HepG2 (cell line): ENCODE results near the gene CACTIN. TPM values are rescaled to one million over a fixed set of nuclear protein-coding genes. Genes with fewer than 3 reads are reported as not detected.
A peak's percentile ranks its signal among the peaks of the same experiment; 100 is the strongest.

Experiments used
- ARHGAP35 ChIP-seq: sonication (generic); formaldehyde crosslinking; IDR thresholded peaks from 2 replicates; pipeline ENCODE4 v1.9.0; 2022; ENCODE audit warnings: mild to moderate bottlenecking, inconsistent platforms, moderate library complexity, missing genetic modification reagents, borderline replicate concordance
- DPF2 ChIP-seq: sonication (generic); formaldehyde crosslinking; IDR thresholded peaks from 2 replicates; pipeline ENCODE4 v1.4.0; 2020; ENCODE audit warnings: mild to moderate bottlenecking, low read depth, missing genetic modification reagents, borderline replicate concordance
- FOXP1 ChIP-seq, 2 experiments: fragments of 450-650 bp in 1 of 2; IDR thresholded peaks; 2 replicates each; pipeline ENCODE4 v1.6.1; 2017 to 2018; ENCODE audit warnings: antibody characterized with exemption in 1 of 2
- MAFG ChIP-seq: sonication (generic); formaldehyde crosslinking; IDR thresholded peaks from 2 replicates; pipeline ENCODE4 v1.5.1; 2020; ENCODE audit warnings: mild to moderate bottlenecking, missing genetic modification reagents
- NCOA5 ChIP-seq: sonication (generic); formaldehyde crosslinking; IDR thresholded peaks from 2 replicates; pipeline ENCODE4 v1.4.0; 2020; ENCODE audit warnings: missing genetic modification reagents
- U2AF2 ChIP-seq: fragments of 200-400 bp; formaldehyde crosslinking; IDR thresholded peaks from 2 replicates; pipeline ENCODE4 v1.6.1; 2017; ENCODE audit warnings: low read depth, mild to moderate bottlenecking, low read length
- ZBTB38 ChIP-seq: sonication (generic); formaldehyde crosslinking; IDR thresholded peaks from 2 replicates; pipeline ENCODE4 v1.5.1; 2020; ENCODE audit warnings: mild to moderate bottlenecking, missing genetic modification reagents
- ZNF230 ChIP-seq: sonication (generic); formaldehyde crosslinking; IDR thresholded peaks from 2 replicates; pipeline ENCODE4 v1.4.0; 2020; ENCODE audit warnings: mild to moderate bottlenecking, missing genetic modification reagents
- ZNF678 ChIP-seq: sonication (generic); formaldehyde crosslinking; IDR thresholded peaks from 2 replicates; pipeline ENCODE4 v1.4.0; 2020; ENCODE audit warnings: mild to moderate bottlenecking, missing genetic modification reagents
- polyA plus RNA-seq, 8 experiments: library from polyadenylated mRNA; depleted of rRNA in 3 of 8; stranded (reverse) in 7 of 8; unstranded in 1 of 8; fragments of >200 nt; fragmentation: Illumina TruSeq in 4 of 8; extraction: Trizol in 4 of 8; gene quantifications; 2 replicates each; pipeline versions ENCODE4 v1.2.1 to v1.2.3, GENCODE V29; 2011 to 2016; ENCODE audit warnings: low read depth in 4 of 8, missing spikeins in 1 of 8, mixed read lengths in 1 of 8; ENCODE audit not compliant: insufficient read depth in 1 of 8
- total RNA-seq, 5 experiments: library from RNA; depleted of rRNA; stranded (reverse); fragments of >200 nt; fragmentation: Illumina TruSeq; extraction: Trizol; gene quantifications; 2 replicates each; pipeline ENCODE4 v1.2.3, GENCODE V29; 2016; ENCODE audit warnings: low read depth in 1 of 5
- TF ChIP-seq, protein P1 (sequence below): sonication (generic); formaldehyde crosslinking; IDR thresholded peaks from 2 replicates; pipeline ENCODE4 v1.5.1; 2020; ENCODE audit warnings: missing genetic modification reagents, mild to moderate bottlenecking, borderline replicate concordance
- TF ChIP-seq, protein P2 (sequence below): sonication (generic); formaldehyde crosslinking; IDR thresholded peaks from 2 replicates; pipeline ENCODE4 v1.4.0; 2020; ENCODE audit warnings: missing genetic modification reagents, borderline replicate concordance
- TF ChIP-seq, protein P3 (sequence below): sonication (generic); formaldehyde crosslinking; conservative IDR thresholded peaks from 2 replicates; pipeline ENCODE4 v1.8.0; 2022; ENCODE audit warnings: missing genetic modification reagents
- TF ChIP-seq, protein P4 (sequence below): sonication (generic); formaldehyde crosslinking; IDR thresholded peaks from 2 replicates; pipeline ENCODE4 v1.5.0; 2020; ENCODE audit warnings: missing genetic modification reagents, mild to moderate bottlenecking, borderline replicate concordance
- TF ChIP-seq, protein P5 (sequence below): sonication (generic); formaldehyde crosslinking; IDR thresholded peaks from 2 replicates; pipeline ENCODE4 v1.4.0; 2020; ENCODE audit warnings: missing genetic modification reagents
- TF ChIP-seq, protein P6 (sequence below): sonication (generic); formaldehyde crosslinking; IDR thresholded peaks from 2 replicates; pipeline ENCODE4 v1.4.0; 2020; ENCODE audit warnings: missing genetic modification reagents; ENCODE audit errors: not compliant biosample characterization

CACTIN gene
- total and polyA plus RNA-seq, 2 of the 13 experiments (the other 11 are each of a cell fraction or from before 2014, with no cell fraction given): 10.0 to 16.6 TPM

DNA sequence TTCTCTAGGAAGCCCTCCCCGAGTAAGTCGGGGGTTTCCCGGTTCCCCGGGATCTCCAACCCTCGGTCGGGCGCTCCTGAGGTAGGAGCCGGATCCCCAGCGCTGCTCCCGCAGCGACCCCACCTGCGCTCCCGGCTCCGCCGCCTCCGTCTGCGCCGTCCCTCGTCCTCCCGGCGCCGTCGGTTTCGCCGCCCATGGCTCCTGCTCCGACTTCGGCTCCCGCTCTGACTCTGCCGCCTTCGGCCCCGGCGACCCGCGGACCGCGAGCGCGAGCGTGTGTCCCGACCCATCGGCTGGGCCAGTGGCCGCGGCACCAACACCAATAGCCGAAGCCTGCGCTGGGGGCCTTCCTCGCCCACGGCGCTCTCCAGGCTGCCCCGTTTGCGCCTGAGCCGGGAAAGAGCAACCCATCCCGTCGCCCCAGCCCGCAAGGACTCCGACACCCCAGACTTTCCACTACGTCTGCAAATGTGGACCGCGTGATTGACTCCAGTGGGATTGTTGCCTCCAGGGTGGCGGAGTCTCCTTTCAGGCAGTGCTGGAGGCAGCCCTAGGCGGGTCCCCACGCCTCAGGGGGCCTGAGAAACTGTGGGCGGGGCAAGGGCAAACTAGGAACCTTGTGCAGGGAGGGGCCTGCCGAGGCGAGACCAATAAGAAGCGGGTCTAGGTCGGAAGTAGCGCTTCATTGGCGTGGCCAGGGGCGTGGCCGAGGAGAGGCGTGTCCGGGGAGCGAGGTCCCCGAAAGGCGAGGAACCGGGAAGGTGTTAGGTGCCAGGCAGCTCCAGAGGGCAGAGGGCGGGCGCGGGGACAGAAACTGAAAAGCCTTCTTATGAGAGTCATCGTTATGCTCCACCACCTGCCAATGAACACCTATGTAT, at the start of gene CACTIN (continued):
- no peak for TF ChIP-seq MAFG (CRISPR knock-in tag)
- no peak; the same call in 1 of the 2 replicates for TF ChIP-seq ARHGAP35 (CRISPR knock-in tag)
- TF ChIP-seq ZNF678 (CRISPR knock-in tag): no peak
- TF ChIP-seq, protein P1, sequence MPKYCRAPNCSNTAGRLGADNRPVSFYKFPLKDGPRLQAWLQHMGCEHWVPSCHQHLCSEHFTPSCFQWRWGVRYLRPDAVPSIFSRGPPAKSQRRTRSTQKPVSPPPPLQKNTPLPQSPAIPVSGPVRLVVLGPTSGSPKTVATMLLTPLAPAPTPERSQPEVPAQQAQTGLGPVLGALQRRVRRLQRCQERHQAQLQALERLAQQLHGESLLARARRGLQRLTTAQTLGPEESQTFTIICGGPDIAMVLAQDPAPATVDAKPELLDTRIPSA (CRISPR knock-in tag): peak; percentile 91; the same call in 1 of the 2 replicates
- TF ChIP-seq NCOA5 (CRISPR knock-in tag): no peak
- TF ChIP-seq, protein P2, sequence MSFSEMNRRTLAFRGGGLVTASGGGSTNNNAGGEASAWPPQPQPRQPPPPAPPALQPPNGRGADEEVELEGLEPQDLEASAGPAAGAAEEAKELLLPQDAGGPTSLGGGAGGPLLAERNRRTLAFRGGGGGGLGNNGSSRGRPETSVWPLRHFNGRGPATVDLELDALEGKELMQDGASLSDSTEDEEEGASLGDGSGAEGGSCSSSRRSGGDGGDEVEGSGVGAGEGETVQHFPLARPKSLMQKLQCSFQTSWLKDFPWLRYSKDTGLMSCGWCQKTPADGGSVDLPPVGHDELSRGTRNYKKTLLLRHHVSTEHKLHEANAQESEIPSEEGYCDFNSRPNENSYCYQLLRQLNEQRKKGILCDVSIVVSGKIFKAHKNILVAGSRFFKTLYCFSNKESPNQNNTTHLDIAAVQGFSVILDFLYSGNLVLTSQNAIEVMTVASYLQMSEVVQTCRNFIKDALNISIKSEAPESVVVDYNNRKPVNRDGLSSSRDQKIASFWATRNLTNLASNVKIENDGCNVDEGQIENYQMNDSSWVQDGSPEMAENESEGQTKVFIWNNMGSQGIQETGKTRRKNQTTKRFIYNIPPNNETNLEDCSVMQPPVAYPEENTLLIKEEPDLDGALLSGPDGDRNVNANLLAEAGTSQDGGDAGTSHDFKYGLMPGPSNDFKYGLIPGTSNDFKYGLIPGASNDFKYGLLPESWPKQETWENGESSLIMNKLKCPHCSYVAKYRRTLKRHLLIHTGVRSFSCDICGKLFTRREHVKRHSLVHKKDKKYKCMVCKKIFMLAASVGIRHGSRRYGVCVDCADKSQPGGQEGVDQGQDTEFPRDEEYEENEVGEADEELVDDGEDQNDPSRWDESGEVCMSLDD (CRISPR knock-in tag): no peak
- TF ChIP-seq, protein P3, sequence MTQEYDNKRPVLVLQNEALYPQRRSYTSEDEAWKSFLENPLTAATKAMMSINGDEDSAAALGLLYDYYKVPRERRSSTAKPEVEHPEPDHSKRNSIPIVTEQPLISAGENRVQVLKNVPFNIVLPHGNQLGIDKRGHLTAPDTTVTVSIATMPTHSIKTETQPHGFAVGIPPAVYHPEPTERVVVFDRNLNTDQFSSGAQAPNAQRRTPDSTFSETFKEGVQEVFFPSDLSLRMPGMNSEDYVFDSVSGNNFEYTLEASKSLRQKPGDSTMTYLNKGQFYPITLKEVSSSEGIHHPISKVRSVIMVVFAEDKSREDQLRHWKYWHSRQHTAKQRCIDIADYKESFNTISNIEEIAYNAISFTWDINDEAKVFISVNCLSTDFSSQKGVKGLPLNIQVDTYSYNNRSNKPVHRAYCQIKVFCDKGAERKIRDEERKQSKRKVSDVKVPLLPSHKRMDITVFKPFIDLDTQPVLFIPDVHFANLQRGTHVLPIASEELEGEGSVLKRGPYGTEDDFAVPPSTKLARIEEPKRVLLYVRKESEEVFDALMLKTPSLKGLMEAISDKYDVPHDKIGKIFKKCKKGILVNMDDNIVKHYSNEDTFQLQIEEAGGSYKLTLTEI (CRISPR knock-in tag): no peak
- TF ChIP-seq ZBTB38 (CRISPR knock-in tag): peak; percentile 61
- TF ChIP-seq, protein P4, sequence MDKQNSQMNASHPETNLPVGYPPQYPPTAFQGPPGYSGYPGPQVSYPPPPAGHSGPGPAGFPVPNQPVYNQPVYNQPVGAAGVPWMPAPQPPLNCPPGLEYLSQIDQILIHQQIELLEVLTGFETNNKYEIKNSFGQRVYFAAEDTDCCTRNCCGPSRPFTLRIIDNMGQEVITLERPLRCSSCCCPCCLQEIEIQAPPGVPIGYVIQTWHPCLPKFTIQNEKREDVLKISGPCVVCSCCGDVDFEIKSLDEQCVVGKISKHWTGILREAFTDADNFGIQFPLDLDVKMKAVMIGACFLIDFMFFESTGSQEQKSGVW (CRISPR knock-in tag): no peak
- TF ChIP-seq DPF2: no peak
- no peak for TF ChIP-seq FOXP1 (IDR thresholded peaks at IDR 0.05)
- no peak for TF ChIP-seq FOXP1 (CRISPR knock-in tag; IDR thresholded peaks at IDR 0.05)
- no peak for TF ChIP-seq U2AF2
- TF ChIP-seq, protein P5, sequence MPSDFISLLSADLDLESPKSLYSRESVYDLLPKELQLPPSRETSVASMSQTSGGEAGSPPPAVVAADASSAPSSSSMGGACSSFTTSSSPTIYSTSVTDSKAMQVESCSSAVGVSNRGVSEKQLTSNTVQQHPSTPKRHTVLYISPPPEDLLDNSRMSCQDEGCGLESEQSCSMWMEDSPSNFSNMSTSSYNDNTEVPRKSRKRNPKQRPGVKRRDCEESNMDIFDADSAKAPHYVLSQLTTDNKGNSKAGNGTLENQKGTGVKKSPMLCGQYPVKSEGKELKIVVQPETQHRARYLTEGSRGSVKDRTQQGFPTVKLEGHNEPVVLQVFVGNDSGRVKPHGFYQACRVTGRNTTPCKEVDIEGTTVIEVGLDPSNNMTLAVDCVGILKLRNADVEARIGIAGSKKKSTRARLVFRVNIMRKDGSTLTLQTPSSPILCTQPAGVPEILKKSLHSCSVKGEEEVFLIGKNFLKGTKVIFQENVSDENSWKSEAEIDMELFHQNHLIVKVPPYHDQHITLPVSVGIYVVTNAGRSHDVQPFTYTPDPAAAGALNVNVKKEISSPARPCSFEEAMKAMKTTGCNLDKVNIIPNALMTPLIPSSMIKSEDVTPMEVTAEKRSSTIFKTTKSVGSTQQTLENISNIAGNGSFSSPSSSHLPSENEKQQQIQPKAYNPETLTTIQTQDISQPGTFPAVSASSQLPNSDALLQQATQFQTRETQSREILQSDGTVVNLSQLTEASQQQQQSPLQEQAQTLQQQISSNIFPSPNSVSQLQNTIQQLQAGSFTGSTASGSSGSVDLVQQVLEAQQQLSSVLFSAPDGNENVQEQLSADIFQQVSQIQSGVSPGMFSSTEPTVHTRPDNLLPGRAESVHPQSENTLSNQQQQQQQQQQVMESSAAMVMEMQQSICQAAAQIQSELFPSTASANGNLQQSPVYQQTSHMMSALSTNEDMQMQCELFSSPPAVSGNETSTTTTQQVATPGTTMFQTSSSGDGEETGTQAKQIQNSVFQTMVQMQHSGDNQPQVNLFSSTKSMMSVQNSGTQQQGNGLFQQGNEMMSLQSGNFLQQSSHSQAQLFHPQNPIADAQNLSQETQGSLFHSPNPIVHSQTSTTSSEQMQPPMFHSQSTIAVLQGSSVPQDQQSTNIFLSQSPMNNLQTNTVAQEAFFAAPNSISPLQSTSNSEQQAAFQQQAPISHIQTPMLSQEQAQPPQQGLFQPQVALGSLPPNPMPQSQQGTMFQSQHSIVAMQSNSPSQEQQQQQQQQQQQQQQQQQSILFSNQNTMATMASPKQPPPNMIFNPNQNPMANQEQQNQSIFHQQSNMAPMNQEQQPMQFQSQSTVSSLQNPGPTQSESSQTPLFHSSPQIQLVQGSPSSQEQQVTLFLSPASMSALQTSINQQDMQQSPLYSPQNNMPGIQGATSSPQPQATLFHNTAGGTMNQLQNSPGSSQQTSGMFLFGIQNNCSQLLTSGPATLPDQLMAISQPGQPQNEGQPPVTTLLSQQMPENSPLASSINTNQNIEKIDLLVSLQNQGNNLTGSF (CRISPR knock-in tag): 0 out of 2 replicates have a peak, but pooled peaks have one; percentile 48
- TF ChIP-seq, protein P6, sequence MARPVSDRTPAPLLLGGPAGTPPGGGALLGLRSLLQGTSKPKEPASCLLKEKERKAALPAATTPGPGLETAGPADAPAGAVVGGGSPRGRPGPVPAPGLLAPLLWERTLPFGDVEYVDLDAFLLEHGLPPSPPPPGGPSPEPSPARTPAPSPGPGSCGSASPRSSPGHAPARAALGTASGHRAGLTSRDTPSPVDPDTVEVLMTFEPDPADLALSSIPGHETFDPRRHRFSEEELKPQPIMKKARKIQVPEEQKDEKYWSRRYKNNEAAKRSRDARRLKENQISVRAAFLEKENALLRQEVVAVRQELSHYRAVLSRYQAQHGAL (CRISPR knock-in tag): no peak
- TF ChIP-seq ZNF230 (CRISPR knock-in tag): 0 out of 2 replicates have a peak, but pooled peaks have one; percentile 34
